Measurements from ENCODE around the gene CFAP73. TPM values are rescaled to one million over a fixed set of nuclear protein-coding genes. Genes with fewer than 3 reads are reported as not detected.

Gene CFAP73
- total RNA-seq, 4 donors from 2014 or later: 1.0 to 2.6 (median 2.0) TPM

- Histone ChIP-seq H3K4me3 (peak overlapping the region; percentile 41), H3K27ac (no peak overlapping the region), H3K4me1 (peaks cover 16% of the 10 kb centered on the region), H3K9me3 (no peaks in the 10 kb centered on the region), H3K36me3 (no peaks in the 10 kb centered on the region), H3K27me3 (peaks cover 40% of the 10 kb centered on the region)
- TF ChIP-seq CTCF (IDR thresholded peaks at IDR 0.05): no peak
- no peak for TF ChIP-seq EP300 (IDR thresholded peaks at IDR 0.05)
- TF ChIP-seq POLR2A (IDR thresholded peaks at IDR 0.05): no peak
- no peak for TF ChIP-seq POLR2AphosphoS5 (IDR thresholded peaks at IDR 0.05)
- DNase-seq (ENCODE audit: low spot score in 2 of 2): no peak
- WGBS: 100% methylated on average over 2 of the region's 3 CpGs
These were observed 15.9 kb upstream of the CFAP73 start for GRCh38 chr12:113133666-113134065.

GRCh38 chr12:113134071-113134470 is 15.5 kb upstream of the CFAP73 start:
- peaks cover 40% of the 10 kb centered on the region for H3K27me3 ChIP-seq
- TF ChIP-seq EP300 (IDR thresholded peaks at IDR 0.05): no peak
- TF ChIP-seq CTCF (IDR thresholded peaks at IDR 0.05): no peak
- TF ChIP-seq POLR2AphosphoS5 (IDR thresholded peaks at IDR 0.05): no peak
- no peak for TF ChIP-seq POLR2A (IDR thresholded peaks at IDR 0.05)
- H3K9me3 ChIP-seq: no peaks in the 10 kb centered on the region
- 70% methylated on average over 2 of the region's 2 CpGs for WGBS
- H3K4me3 ChIP-seq: peak overlapping the region; percentile 41
- H3K36me3 ChIP-seq: no peaks in the 10 kb centered on the region
- H3K4me1 ChIP-seq: peaks cover 16% of the 10 kb centered on the region
- no peak for DNase-seq (ENCODE audit: low spot score in 2 of 2)
- H3K27ac ChIP-seq: no peak overlapping the region

GRCh38 chr12:113134521-113134951 is 15.0 kb upstream of the CFAP73 start:
- Histone ChIP-seq H3K4me3 (peak overlapping the region; percentile 41), H3K27me3 (peaks cover 40% of the 10 kb centered on the region), H3K36me3 (no peaks in the 10 kb centered on the region), H3K27ac (peak overlapping the region; percentile 73), H3K4me1 (peaks cover 16% of the 10 kb centered on the region), H3K9me3 (no peaks in the 10 kb centered on the region)
- TF ChIP-seq POLR2A (IDR thresholded peaks at IDR 0.05) (no peak), POLR2AphosphoS5 (IDR thresholded peaks at IDR 0.05) (no peak), EP300 (IDR thresholded peaks at IDR 0.05) (no peak), CTCF (IDR thresholded peaks at IDR 0.05) (no peak)
- DNase-seq (ENCODE audit: low spot score in 2 of 2): no peak
- whole genome bisulfite sequencing: 73% methylated on average over 2 of the region's 6 CpGs

- Histone ChIP-seq H3K27me3 (peaks cover 37% of the 10 kb centered on the region), H3K9me3 (no peaks in the 10 kb centered on the region), H3K27ac (peak within 1 kb of the TSS; percentile 73), H3K4me1 (peaks cover 15% of the 10 kb centered on the region), H3K36me3 (no peaks in the 10 kb centered on the region), H3K4me3 (peak within 1 kb of the TSS; percentile 41)
- 6% methylated on average over 19 of the region's 68 CpGs for WGBS
- TF ChIP-seq POLR2A (IDR thresholded peaks at IDR 0.05): no peak
- TF ChIP-seq CTCF (IDR thresholded peaks at IDR 0.05): peak in 1 of 2 donors; percentile 62
- TF ChIP-seq EP300 (IDR thresholded peaks at IDR 0.05): no peak
- TF ChIP-seq POLR2AphosphoS5 (IDR thresholded peaks at IDR 0.05): no peak
- no peak for DNase-seq (ENCODE audit: low spot score in 2 of 2)
These were observed 14.1 kb upstream of the CFAP73 start, which contains the start of gene RASAL1 for GRCh38 chr12:113135178-113136127. TSS of gene RASAL1 (minus strand) at chr12:113135761. CDS start at chr12:113135462, 299 bp downstream.
